Lower leg skin (tissue), 4 donors: ENCODE data around the gene ENOX1. TPM values are rescaled to one million over a fixed set of nuclear protein-coding genes. Genes with fewer than 3 reads are reported as not detected.

Experiments used
- DNase-seq, 2 donors: peaks; one replicate each; pipeline ENCODE4 v3.0.0-alpha.2; 2019; ENCODE audit warnings: low spot score in 2 of 2
- H3K4me3 ChIP-seq: fragments of 200-600 bp; sonication (generic); 2 replicates; pipeline ENCODE4 v1.5.1; 2017; ENCODE audit warnings: mild to moderate bottlenecking, low read depth; ENCODE audit not compliant: poor library complexity, severe bottlenecking
- POLR2A ChIP-seq, 2 donors: fragments of 450-650 bp; IDR thresholded peaks; one replicate each; pipeline ENCODE4 v1.6.1; 2016 to 2017; ENCODE audit warnings: antibody characterized with exemption in 2 of 2, mild to moderate bottlenecking in 1 of 2, moderate library complexity in 1 of 2
- WGBS, 2 donors: methylation state at CpG; one replicate each; pipeline ENCODE4 v1.1.5; 2018; 5-methylcytosine and 5-hydroxymethylcytosine counted together
- intact Hi-C: fragments of 100-400 bp; cut with DNase I; formaldehyde crosslinking; loops from one replicate; pipeline ENCODE4 v1.15.0; 2023; ENCODE audit warnings: low total_unique reads
- total RNA-seq, 4 donors: library from RNA; depleted of rRNA; stranded (reverse); fragments of >200 nt; gene quantifications; one replicate each; pipeline ENCODE4 v1.1.0, GENCODE V29; 2016
- TF ChIP-seq, protein P1 (sequence below), 3 donors: fragments of 450-650 bp; IDR thresholded peaks; one replicate each; pipeline ENCODE4 v1.5.1; 2016; ENCODE audit warnings: antibody characterized with exemption in 3 of 3, mild to moderate bottlenecking in 3 of 3, moderate library complexity in 2 of 3

ENOX1 gene
- total RNA-seq, 4 donors from 2014 or later, result 0.11 to 0.52 (median 0.30) TPM

- no peak for DNase-seq
- WGBS, 2 donors, result 87 to 94% methylated on average over 6 of the region's 6 CpGs
- TF ChIP-seq, protein P1, sequence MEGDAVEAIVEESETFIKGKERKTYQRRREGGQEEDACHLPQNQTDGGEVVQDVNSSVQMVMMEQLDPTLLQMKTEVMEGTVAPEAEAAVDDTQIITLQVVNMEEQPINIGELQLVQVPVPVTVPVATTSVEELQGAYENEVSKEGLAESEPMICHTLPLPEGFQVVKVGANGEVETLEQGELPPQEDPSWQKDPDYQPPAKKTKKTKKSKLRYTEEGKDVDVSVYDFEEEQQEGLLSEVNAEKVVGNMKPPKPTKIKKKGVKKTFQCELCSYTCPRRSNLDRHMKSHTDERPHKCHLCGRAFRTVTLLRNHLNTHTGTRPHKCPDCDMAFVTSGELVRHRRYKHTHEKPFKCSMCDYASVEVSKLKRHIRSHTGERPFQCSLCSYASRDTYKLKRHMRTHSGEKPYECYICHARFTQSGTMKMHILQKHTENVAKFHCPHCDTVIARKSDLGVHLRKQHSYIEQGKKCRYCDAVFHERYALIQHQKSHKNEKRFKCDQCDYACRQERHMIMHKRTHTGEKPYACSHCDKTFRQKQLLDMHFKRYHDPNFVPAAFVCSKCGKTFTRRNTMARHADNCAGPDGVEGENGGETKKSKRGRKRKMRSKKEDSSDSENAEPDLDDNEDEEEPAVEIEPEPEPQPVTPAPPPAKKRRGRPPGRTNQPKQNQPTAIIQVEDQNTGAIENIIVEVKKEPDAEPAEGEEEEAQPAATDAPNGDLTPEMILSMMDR (IDR thresholded peaks at IDR 0.05), result no peak
- TF ChIP-seq POLR2A (IDR thresholded peaks at IDR 0.05), result no peak
- H3K4me3 ChIP-seq, result no peak overlapping the region
- intact Hi-C loops, result no loop called here
Measured at GRCh38 chr13:43573802-43574514, 212.8 kb downstream of the ENOX1 start.

- 45 to 53% methylated on average over 4 of the region's 4 CpGs for WGBS, 2 donors
- intact Hi-C loops, result no loop called here
- no peak overlapping the region for H3K4me3 ChIP-seq
- DNase-seq, result no peak
- TF ChIP-seq POLR2A (IDR thresholded peaks at IDR 0.05), result no peak
- TF ChIP-seq, protein P1 (IDR thresholded peaks at IDR 0.05), result no peak
Measured at GRCh38 chr13:43573361-43573740, 213.4 kb downstream of the ENOX1 start.

GRCh38 chr13:43572656-43573360, 214.0 kb downstream of the ENOX1 start:
- intact Hi-C loops, result no loop called here
- TF ChIP-seq POLR2A (IDR thresholded peaks at IDR 0.05), result no peak
- TF ChIP-seq, protein P1 (IDR thresholded peaks at IDR 0.05), result no peak
- DNase-seq, result no peak
- 47 to 68% methylated on average over 3 of the region's 3 CpGs for WGBS, 2 donors
- no peak overlapping the region for H3K4me3 ChIP-seq

DNA sequence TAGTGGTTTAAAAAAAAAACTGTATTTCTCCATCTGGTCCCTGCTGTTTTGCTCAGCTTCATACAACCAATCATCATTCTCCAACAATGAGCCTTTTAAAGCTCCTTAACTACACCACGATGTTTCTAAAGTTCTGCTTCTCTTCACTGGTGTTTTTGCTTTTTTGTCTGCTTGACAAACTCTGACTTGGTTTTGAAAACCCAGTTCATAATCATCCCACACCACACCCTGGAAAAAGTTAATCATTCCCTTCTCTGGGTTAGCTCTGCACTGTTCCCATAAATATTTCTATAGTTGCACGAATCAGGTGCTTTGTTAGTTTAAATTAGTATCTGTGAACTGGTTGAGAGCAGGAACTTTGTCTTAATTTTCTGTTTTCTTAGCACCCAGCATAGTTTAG, 217.1 kb downstream of the ENOX1 start:
- TF ChIP-seq, protein P1 (IDR thresholded peaks at IDR 0.05), result no peak
- no peak for TF ChIP-seq POLR2A (IDR thresholded peaks at IDR 0.05)
- 59 to 60% methylated on average over 2 of the region's 2 CpGs for WGBS, 2 donors
- DNase-seq, result no peak
- H3K4me3 ChIP-seq, result no peak overlapping the region
- intact Hi-C loops, result no loop called here

- intact Hi-C loops, result no loop called here
- no peak overlapping the region for H3K4me3 ChIP-seq
- WGBS, 2 donors, result 77 to 81% methylated on average over 1 of the region's 1 CpG
- no peak for TF ChIP-seq POLR2A (IDR thresholded peaks at IDR 0.05)
- TF ChIP-seq, protein P1 (IDR thresholded peaks at IDR 0.05), result no peak
- no peak for DNase-seq
Measured at GRCh38 chr13:43567608-43568007, 219.2 kb downstream of the ENOX1 start.
